ENCODE data around the gene CORO1C. TPM values are rescaled to one million over a fixed set of nuclear protein-coding genes. Genes with fewer than 3 reads are reported as not detected.
A peak's percentile ranks its signal among the peaks of the same experiment; 100 is the strongest.
"Not testable (repeated sequence)": the region's sequence is repeated elsewhere in the genome, so short reads cannot be mapped to it uniquely, and the experiment has no call there.

CORO1C gene
- total RNA-seq, 4 donors from 2014 or later = 277 to 473 (median 342) TPM

- H3K27me3 ChIP-seq = no peaks in the 10 kb centered on the region
- H3K36me3 ChIP-seq = peaks cover 0 to 12% of the 10 kb centered on the region in 2 donors
- no peak for TF ChIP-seq EP300 (IDR thresholded peaks at IDR 0.05)
- TF ChIP-seq, protein P1, sequence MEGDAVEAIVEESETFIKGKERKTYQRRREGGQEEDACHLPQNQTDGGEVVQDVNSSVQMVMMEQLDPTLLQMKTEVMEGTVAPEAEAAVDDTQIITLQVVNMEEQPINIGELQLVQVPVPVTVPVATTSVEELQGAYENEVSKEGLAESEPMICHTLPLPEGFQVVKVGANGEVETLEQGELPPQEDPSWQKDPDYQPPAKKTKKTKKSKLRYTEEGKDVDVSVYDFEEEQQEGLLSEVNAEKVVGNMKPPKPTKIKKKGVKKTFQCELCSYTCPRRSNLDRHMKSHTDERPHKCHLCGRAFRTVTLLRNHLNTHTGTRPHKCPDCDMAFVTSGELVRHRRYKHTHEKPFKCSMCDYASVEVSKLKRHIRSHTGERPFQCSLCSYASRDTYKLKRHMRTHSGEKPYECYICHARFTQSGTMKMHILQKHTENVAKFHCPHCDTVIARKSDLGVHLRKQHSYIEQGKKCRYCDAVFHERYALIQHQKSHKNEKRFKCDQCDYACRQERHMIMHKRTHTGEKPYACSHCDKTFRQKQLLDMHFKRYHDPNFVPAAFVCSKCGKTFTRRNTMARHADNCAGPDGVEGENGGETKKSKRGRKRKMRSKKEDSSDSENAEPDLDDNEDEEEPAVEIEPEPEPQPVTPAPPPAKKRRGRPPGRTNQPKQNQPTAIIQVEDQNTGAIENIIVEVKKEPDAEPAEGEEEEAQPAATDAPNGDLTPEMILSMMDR (IDR thresholded peaks at IDR 0.05) = peak; percentile 89 to 99 (median 96)
- TF ChIP-seq POLR2AphosphoS5 (IDR thresholded peaks at IDR 0.05) = peak; percentile 96
- no peak for TF ChIP-seq POLR2A (IDR thresholded peaks at IDR 0.05)
- WGBS, 2 donors (ENCODE audit: low coverage in 1 of 2) = 4 to 5% methylated on average over 5 of the region's 5 CpGs
- H3K4me1 ChIP-seq = peaks cover 46 to 90% (median 49%) of the 10 kb centered on the region in 3 donors
- ATAC-seq = peak; percentile 94
- peak overlapping the region; percentile 85 to 100 (median 88) for H3K27ac ChIP-seq
- no peaks in the 10 kb centered on the region for H3K9me3 ChIP-seq
- peak overlapping the region in 1 of 2 donors; percentile 2 for H3K4me3 ChIP-seq
Measured at GRCh38 chr12:108664338-108665258, 66.7 kb downstream of the CORO1C start.

DNA sequence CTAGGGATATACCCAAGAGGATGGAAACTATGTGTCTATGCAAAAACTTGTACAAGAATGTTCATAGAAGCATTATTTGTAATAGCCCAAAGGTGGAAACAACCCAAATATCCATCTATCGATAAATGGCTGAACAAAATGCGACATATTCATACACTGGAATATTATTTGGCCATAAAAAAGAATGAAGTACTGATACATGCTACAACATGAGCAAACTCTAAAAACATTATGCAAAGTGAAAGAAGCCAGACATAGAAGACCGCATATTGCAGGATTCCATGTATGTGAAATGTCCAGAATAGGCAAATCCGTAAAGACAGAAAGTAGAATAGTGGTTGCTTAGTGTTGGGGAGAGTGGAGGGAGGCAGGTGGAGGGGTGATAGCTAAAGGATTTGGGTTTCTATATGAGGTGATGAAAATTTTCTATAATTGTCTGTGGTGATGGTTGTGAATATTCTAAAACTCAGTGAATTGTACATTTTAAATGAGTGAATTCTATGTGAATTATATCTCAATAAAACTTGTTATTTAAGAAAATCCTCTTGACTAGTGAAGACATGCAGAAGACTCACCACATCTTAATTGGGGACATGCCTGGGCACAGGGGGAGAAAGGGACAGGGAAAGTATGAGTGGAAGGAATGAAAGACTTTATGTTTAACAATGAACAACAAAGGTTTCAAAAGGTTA lies 67.8 kb downstream of the CORO1C start:
- Histone ChIP-seq H3K4me1 (peaks cover 42 to 89% (median 44%) of the 10 kb centered on the region in 3 donors), H3K27me3 (no peaks in the 10 kb centered on the region), H3K36me3 (peaks cover 4 to 19% of the 10 kb centered on the region in 2 donors), H3K9me3 (no peaks in the 10 kb centered on the region), H3K27ac (peak overlapping the region; percentile 85 to 100 (median 88)), H3K4me3 (no peak overlapping the region)
- 94 to 100% methylated on average over 4 of the region's 4 CpGs for WGBS, 2 donors (ENCODE audit: low coverage in 1 of 2)
- ATAC-seq = no peak
- TF ChIP-seq, protein P1 (IDR thresholded peaks at IDR 0.05) = no peak
- TF ChIP-seq POLR2A (IDR thresholded peaks at IDR 0.05) (no peak), EP300 (IDR thresholded peaks at IDR 0.05) (no peak), POLR2AphosphoS5 (IDR thresholded peaks at IDR 0.05) (no peak)

DNA sequence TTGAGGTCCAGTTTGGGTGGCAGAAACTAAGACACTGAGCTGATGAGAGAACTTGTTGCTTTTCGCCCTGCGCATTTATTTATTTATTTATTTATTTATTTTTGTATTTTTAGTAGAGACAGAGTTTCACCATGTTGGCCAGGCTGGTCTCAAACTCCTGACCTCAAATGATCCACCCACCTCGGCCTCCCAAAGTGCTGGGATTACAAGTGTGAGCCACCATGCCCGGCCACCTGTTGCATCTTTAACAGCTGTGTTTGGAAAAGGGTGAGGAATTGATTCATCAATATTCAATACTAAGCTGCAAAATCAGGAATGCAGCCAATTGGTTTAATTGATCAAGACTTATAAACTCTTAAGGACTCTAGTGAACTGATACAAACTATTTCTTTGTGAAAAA lies 73.2 kb downstream of the CORO1C start:
- peak overlapping the region in 2 of 4 donors; percentile 73 to 87 for H3K27ac ChIP-seq
- not testable (repeated sequence) for ATAC-seq, H3K27me3 ChIP-seq, H3K4me3 ChIP-seq, H3K9me3 ChIP-seq
- WGBS, 2 donors (ENCODE audit: low coverage in 1 of 2) = 91 to 100% methylated on average over 2 to 4 of the region's 4 CpGs
- H3K36me3 ChIP-seq = peaks cover 6 to 72% of the 10 kb centered on the region in 2 donors
- peaks cover 3 to 46% (median 6%) of the 10 kb centered on the region in 3 donors for H3K4me1 ChIP-seq

DNA sequence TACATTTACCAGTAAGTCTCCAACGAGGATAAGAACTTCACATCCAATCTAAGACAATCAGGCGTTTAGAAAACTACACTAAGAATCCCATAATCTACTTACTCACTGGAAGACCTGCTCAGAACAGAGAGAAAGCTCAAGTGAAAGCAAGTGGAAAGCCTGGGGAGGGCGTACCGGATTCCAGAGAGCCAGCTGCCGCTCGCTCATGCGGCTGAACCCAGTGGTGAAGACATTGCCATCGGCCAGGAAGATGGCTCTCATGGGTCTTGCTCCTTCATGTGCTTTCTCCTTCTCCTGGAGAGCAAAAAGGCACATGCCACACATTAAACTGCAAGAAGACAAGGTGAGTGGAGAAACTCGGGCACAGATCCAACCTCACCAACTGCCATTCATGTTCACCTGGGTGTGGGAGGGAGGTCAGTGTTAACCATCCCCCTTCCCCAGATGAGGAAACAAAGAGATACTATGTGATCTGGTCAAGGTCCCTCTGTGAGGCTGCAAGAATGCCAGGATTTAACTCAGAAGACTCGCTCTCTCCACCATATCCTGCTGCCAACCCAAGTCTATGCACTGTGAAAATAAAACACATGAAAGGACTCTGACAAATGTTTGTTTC lies 74.1 kb downstream of the CORO1C start:
- no peaks in the 10 kb centered on the region for H3K9me3 ChIP-seq
- peak overlapping the region in 3 of 4 donors; percentile 28 to 73 (median 50) for H3K27ac ChIP-seq
- WGBS, 2 donors (ENCODE audit: low coverage in 1 of 2) = 72 to 85% methylated on average over 6 to 10 of the region's 10 CpGs
- no peak overlapping the region for H3K4me3 ChIP-seq
- peaks cover 6 to 81% of the 10 kb centered on the region in 2 donors for H3K36me3 ChIP-seq
- peaks cover 3 to 43% (median 6%) of the 10 kb centered on the region in 3 donors for H3K4me1 ChIP-seq
- TF ChIP-seq, protein P1 (IDR thresholded peaks at IDR 0.05) = no peak
- TF ChIP-seq POLR2A (IDR thresholded peaks at IDR 0.05) = no peak
- TF ChIP-seq POLR2AphosphoS5 (IDR thresholded peaks at IDR 0.05) = no peak
- no peak for TF ChIP-seq EP300 (IDR thresholded peaks at IDR 0.05)
- no peaks in the 10 kb centered on the region for H3K27me3 ChIP-seq
- ATAC-seq = no peak

DNA sequence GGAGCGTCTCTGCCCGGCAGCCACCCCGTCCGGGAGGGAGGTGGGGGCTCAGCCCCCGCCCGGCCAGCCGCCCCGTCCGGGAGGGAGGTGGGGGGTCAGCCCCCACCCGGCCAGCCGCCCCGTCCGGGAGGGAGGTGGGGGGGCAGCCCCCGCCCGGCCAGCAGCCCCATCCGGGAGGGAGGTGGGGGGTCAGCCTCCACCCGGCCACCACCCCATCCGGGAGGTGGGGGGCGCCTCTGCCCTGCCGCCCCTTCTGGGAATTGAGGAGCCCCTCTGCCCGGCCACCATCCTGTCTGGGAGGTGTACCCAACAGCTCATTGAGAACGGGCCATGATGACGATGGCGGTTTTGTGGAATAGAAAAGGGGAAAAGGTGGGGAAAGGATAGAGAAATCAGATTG lies 75.1 kb downstream of the CORO1C start:
- H3K9me3 ChIP-seq, ATAC-seq, H3K4me3 ChIP-seq, H3K27me3 ChIP-seq: not testable (repeated sequence)
- peaks cover 3 to 38% (median 6%) of the 10 kb centered on the region in 3 donors for H3K4me1 ChIP-seq
- peak overlapping the region in 3 of 4 donors; percentile 29 to 64 (median 40) for H3K27ac ChIP-seq
- 92% methylated on average over 2 of the region's 24 CpGs; no CpG with 5 or more reads in 1 of the 2 donors for WGBS, 2 donors (ENCODE audit: low coverage in 1 of 2)
- H3K36me3 ChIP-seq = peaks cover 6 to 83% of the 10 kb centered on the region in 2 donors

DNA sequence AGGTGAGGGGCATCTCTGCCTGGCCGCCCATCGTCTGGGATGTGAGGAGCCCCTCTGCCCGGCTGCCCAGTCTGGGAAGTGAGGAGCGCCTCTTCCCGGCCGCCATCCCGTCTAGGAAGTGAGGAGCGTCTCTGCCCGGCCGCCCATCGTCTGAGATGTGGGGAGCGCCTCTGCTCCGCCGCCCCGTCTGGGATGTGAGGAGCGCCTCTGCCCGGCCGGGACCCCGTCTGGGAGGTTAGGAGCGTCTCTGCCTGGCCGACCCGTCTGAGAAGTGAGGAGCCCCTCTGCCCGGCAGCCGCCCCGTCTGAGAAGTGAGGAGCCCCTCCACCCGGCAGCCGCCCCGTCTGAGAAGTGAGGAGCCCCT lies 75.5 kb downstream of the CORO1C start:
- ATAC-seq, H3K9me3 ChIP-seq, H3K27me3 ChIP-seq, H3K4me3 ChIP-seq: not testable (repeated sequence)
- Histone ChIP-seq H3K27ac (peak overlapping the region in 1 of 4 donors; percentile 40), H3K4me1 (peaks cover 3 to 35% (median 6%) of the 10 kb centered on the region in 3 donors), H3K36me3 (peaks cover 6 to 83% of the 10 kb centered on the region in 2 donors)
- WGBS, 2 donors (ENCODE audit: low coverage in 1 of 2) = no CpG with 5 or more reads among the region's 28 CpGs

DNA sequence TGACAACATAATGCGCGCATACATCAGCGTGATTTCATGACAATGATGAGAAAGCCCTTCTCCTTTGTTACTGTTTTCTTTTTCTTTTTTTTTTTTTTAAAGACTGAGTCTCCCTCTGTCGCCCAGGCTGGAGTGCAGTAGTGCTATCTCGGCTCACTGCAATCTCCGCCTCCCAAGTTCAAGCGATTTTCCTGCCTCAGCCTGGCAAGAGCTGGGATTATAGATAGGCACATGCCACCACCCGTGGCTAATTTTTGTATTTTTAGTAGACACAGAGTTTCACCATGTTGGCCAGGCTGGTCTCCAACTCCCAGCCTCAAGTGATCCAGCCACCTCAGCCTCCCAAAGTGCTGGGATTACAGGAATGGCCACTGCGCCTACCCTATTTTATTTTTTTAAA lies 76.7 kb downstream of the CORO1C start:
- Histone ChIP-seq H3K36me3 (peaks cover 6 to 88% of the 10 kb centered on the region in 2 donors), H3K4me1 (peaks cover 1 to 35% (median 2%) of the 10 kb centered on the region in 3 donors)
- H3K9me3 ChIP-seq, H3K4me3 ChIP-seq, H3K27me3 ChIP-seq, H3K27ac ChIP-seq, ATAC-seq: not testable (repeated sequence)
- 81 to 90% methylated on average over 4 to 9 of the region's 9 CpGs for WGBS, 2 donors (ENCODE audit: low coverage in 1 of 2)

All from gastroesophageal sphincter (tissue), 4 donors.